PC-3 (cell line): ENCODE data around the gene UBAP1L. TPM values are rescaled to one million over a fixed set of nuclear protein-coding genes. Genes with fewer than 3 reads are reported as not detected.

ENCODE experiments used
- ATAC-seq: fragments of 200-7000 bp; cut with Tn5 transposase; 2 replicates; pipeline ENCODE4 v1.9.1; 2020; ENCODE audit warnings: mild to moderate bottlenecking, moderate library complexity
- BruUV-seq: library from RNA; stranded (reverse); fragments of 400-500 nt; replicated peaks from 2 replicates; lab custom pipeline; 2021; lab: Mats Ljungman, UMichigan
- CTCF ChIA-PET: fragments of 300-600 bp; sonication (Branson Sonifier 250); formaldehyde crosslinking; loops from one replicate; lab custom pipeline; 2022; ENCODE audit warnings: antibody characterized with exemption; lab: Charles Lee
- POLR2A ChIA-PET: fragments of 300-600 bp; sonication (Branson Sonifier 250); formaldehyde crosslinking; loops from one replicate; lab custom pipeline; 2022; ENCODE audit warnings: antibody characterized with exemption; ENCODE audit not compliant: unreplicated experiment; lab: Charles Lee
- DNase-seq: peaks from one replicate; pipeline ENCODE4 v3.0.0-alpha.2; 2015
- H2AFZ ChIP-seq: fragments of 300-600 bp; sonication (generic); 2 replicates; pipeline ENCODE4 v1.6.0; 2016; ENCODE audit warnings: antibody characterized with exemption, low read length
- H3F3A ChIP-seq: fragments of 300-600 bp; sonication (generic); one replicate; pipeline ENCODE4 v1.6.0; 2017; ENCODE audit warnings: antibody characterized with exemption, low read length, control low read depth, mild to moderate bottlenecking; ENCODE audit not compliant: unreplicated experiment
- H3K27ac ChIP-seq: fragments of 300-600 bp; sonication (generic); 2 replicates; pipeline ENCODE4 v1.5.1; 2016; ENCODE audit warnings: mild to moderate bottlenecking, low read length
- H3K27me3 ChIP-seq: fragments of 300-600 bp; sonication (generic); 2 replicates; pipeline ENCODE4 v1.6.1; 2016; ENCODE audit warnings: low read length, mixed read lengths
- H3K36me3 ChIP-seq: fragments of 300-600 bp; sonication (generic); 2 replicates; pipeline ENCODE4 v1.6.1; 2016; ENCODE audit warnings: low read depth, mixed run types, low read length, mixed read lengths
- H3K4me1 ChIP-seq: fragments of 300-600 bp; sonication (generic); 2 replicates; pipeline ENCODE4 v1.5.1; 2016; ENCODE audit warnings: low read length; ENCODE audit not compliant: insufficient read depth
- H3K4me2 ChIP-seq: fragments of 300-600 bp; sonication (generic); 2 replicates; pipeline ENCODE4 v1.6.0; 2016; ENCODE audit warnings: low read length
- H3K4me3 ChIP-seq: fragments of 300-600 bp; sonication (generic); 2 replicates; pipeline ENCODE4 v1.5.1; 2016; ENCODE audit warnings: mild to moderate bottlenecking, low read length, mixed read lengths
- H3K79me2 ChIP-seq: fragments of 300-600 bp; sonication (generic); 2 replicates; pipeline ENCODE4 v1.6.1; 2017; ENCODE audit warnings: low read length, mixed read lengths
- H3K9ac ChIP-seq: fragments of 300-600 bp; sonication (generic); 2 replicates; pipeline ENCODE4 v1.6.0; 2016; ENCODE audit warnings: mild to moderate bottlenecking, low read length
- H3K9me2 ChIP-seq: fragments of 300-600 bp; sonication (generic); replicated peaks from 2 replicates; pipeline ENCODE4 v1.6.1; 2016; ENCODE audit warnings: mixed run types, low read length, mixed read lengths
- H3K9me3 ChIP-seq: fragments of 300-600 bp; sonication (generic); 2 replicates; pipeline ENCODE4 v1.6.1; 2016; ENCODE audit warnings: low read length, mixed read lengths
- H4K20me1 ChIP-seq: fragments of 300-600 bp; sonication (generic); 2 replicates; pipeline ENCODE4 v1.6.1; 2016; ENCODE audit warnings: low read length, mixed read lengths
- CTCF ChIP-seq: fragments of 300-600 bp; sonication (generic); conservative IDR thresholded peaks from 2 replicates; pipeline ENCODE4 v1.5.1; 2017; ENCODE audit warnings: antibody characterized with exemption, low read depth, mild to moderate bottlenecking, low read length
- EZH2 ChIP-seq: fragments of 300-600 bp; sonication (generic); IDR thresholded peaks from one replicate; pipeline ENCODE4 v1.6.1; 2017; ENCODE audit warnings: antibody characterized with exemption, mild to moderate bottlenecking, low read length; ENCODE audit not compliant: unreplicated experiment
- EZH2phosphoT487 ChIP-seq: fragments of 300-600 bp; sonication (generic); IDR thresholded peaks from 2 replicates; pipeline ENCODE4 v1.6.1; 2018; ENCODE audit warnings: mild to moderate bottlenecking, antibody characterized with exemption, low read length, borderline replicate concordance
- intact Hi-C: fragments of 100-400 bp; cut with micrococcal nuclease; formaldehyde crosslinking; loops from 2 replicates; pipeline ENCODE4 v1.9.0; 2023
- total RNA-seq: library from RNA; depleted of rRNA; stranded (reverse); fragments of >200 nt; gene quantifications from 2 replicates; pipeline ENCODE4 v1.2.3, GENCODE V29; 2014

Gene UBAP1L
- total RNA-seq, 1 experiment from 2014 or later = 3.4 TPM

- Histone ChIP-seq H3K9ac (no peak overlapping the region), H3K4me3 (peak overlapping the region; percentile 72; the same call in 1 of the 2 replicates), H3K9me3 (no peaks in the 10 kb centered on the region), H3K4me1 (peaks cover 5% of the 10 kb centered on the region; the same call in 1 of the 2 replicates), H2AFZ (no peak overlapping the region), H3K79me2 (peaks cover 23% of the 10 kb centered on the region), H3K27ac (no peak overlapping the region), H3K4me2 (peak overlapping the region; percentile 86; the same call in 1 of the 2 replicates), H4K20me1 (peaks cover 2% of the 10 kb centered on the region; the same call in 1 of the 2 replicates), H3K9me2 (no peaks in the 10 kb centered on the region), H3K36me3 (peaks cover 1% of the 10 kb centered on the region; the same call in 1 of the 2 replicates), H3F3A (no peaks in the 10 kb centered on the region), H3K27me3 (no peaks in the 10 kb centered on the region)
- DNase-seq = no peak
- no peak for TF ChIP-seq EZH2phosphoT487
- no peak for TF ChIP-seq EZH2
- TF ChIP-seq CTCF = no peak
- intact Hi-C loops = no loop called here
- BruUV-seq = no TSS peak
- CTCF ChIA-PET = no interaction called here
- ATAC-seq = no peak
- POLR2A ChIA-PET = no interaction called here
These were observed 19.5 kb upstream of the UBAP1L start for GRCh38 chr15:65134538-65134937.

- Histone ChIP-seq H2AFZ (peak within 1 kb of the TSS; percentile 79), H3K36me3 (peaks cover 8% of the 10 kb centered on the region; the same call in 1 of the 2 replicates), H3K27me3 (no peaks in the 10 kb centered on the region), H3K9me2 (no peaks in the 10 kb centered on the region), H3K4me3 (peak within 1 kb of the TSS; percentile 72), H3K4me2 (peak within 1 kb of the TSS; percentile 92), H3K79me2 (peaks cover 24% of the 10 kb centered on the region), H3K4me1 (peaks cover 5% of the 10 kb centered on the region; the same call in 1 of the 2 replicates), H3K27ac (no peak within 1 kb of the TSS), H3K9ac (peak within 1 kb of the TSS; percentile 84), H4K20me1 (peaks cover 2% of the 10 kb centered on the region; the same call in 1 of the 2 replicates), H3K9me3 (no peaks in the 10 kb centered on the region), H3F3A (no peaks in the 10 kb centered on the region)
- ATAC-seq = peak; percentile 83
- POLR2A ChIA-PET = no interaction called here
- DNase-seq = peak; percentile 85
- BruUV-seq = TSS peak; percentile 98
- TF ChIP-seq EZH2 = no peak
- no peak for TF ChIP-seq CTCF
- no peak for TF ChIP-seq EZH2phosphoT487
- CTCF ChIA-PET = no interaction called here
- intact Hi-C loops = no loop called here
These were observed 18.7 kb upstream of the UBAP1L start, which contains the start of gene PDCD7 for GRCh38 chr15:65133548-65134200. Gene PDCD7 (minus strand): TSS chr15:65133808. CDS start chr15:65133781, 27 bp downstream.
